Measurements from ENCODE around the gene EGR1.

- TF ChIP-seq CTCF (conservative IDR thresholded peaks at IDR 0.05; ENCODE audit: low read length) (no peak), EZH2phosphoT487 (IDR thresholded peaks at IDR 0.05; ENCODE audit: borderline replicate concordance, low read depth, low read length) (no peak)
Observed at GRCh38 chr5:138440159-138441073, 24.9 kb upstream of the EGR1 start.

Data from OCI-LY7 (cell line).